WTC11 (cell line): Measurements from ENCODE around the gene NCK1. TPM values are rescaled to one million over a fixed set of nuclear protein-coding genes. Genes with fewer than 3 reads are reported as not detected.

Experiments
- ATAC-seq: fragments of 200-7000 bp; cut with Tn5 transposase; 2 replicates; pipeline ENCODE4 v1.10.0; 2021; ENCODE audit warnings: mild to moderate bottlenecking, moderate library complexity
- CTCF ChIA-PET: fragments of 300-600 bp; sonication (Branson Sonifier 250); formaldehyde crosslinking; loops from one replicate; lab custom pipeline; 2021; ENCODE audit warnings: antibody characterized with exemption; lab: Charles Lee
- POLR2A ChIA-PET: fragments of 350-600 bp; sonication (Branson Sonifier 250); formaldehyde crosslinking; loops from one replicate; lab custom pipeline; 2021; ENCODE audit warnings: antibody characterized with exemption; lab: Charles Lee
- DNase-seq: peaks from one replicate; pipeline ENCODE4 v3.0.0; 2021; ENCODE audit warnings: low spot score
- H3K27ac Mint-ChIP-seq: 2 replicates; pipeline ENCODE4 v1.8.0; 2021; ENCODE audit warnings: mixed read lengths
- H3K27me3 Mint-ChIP-seq: 2 replicates; pipeline ENCODE4 v1.8.0; 2021; ENCODE audit warnings: low read depth, mild to moderate bottlenecking, moderate library complexity, mixed read lengths
- H3K36me3 Mint-ChIP-seq: 2 replicates; pipeline ENCODE4 v1.8.0; 2021; ENCODE audit warnings: mixed read lengths
- H3K4me1 Mint-ChIP-seq: 2 replicates; pipeline ENCODE4 v1.8.0; 2022; ENCODE audit warnings: mixed read lengths
- H3K4me3 Mint-ChIP-seq: 2 replicates; pipeline ENCODE4 v1.8.0; 2021; ENCODE audit warnings: mild to moderate bottlenecking, moderate library complexity, mixed read lengths
- H3K9me3 Mint-ChIP-seq: 2 replicates; pipeline ENCODE4 v1.8.0; 2021; ENCODE audit warnings: mixed read lengths
- ATF1 ChIP-seq: sonication (generic); formaldehyde crosslinking; IDR thresholded peaks from 2 replicates; pipeline ENCODE4 v1.8.1; 2023; ENCODE audit warnings: mild to moderate bottlenecking, moderate library complexity, missing genetic modification reagents
- GABPB1 ChIP-seq: sonication (generic); formaldehyde crosslinking; IDR thresholded peaks from 2 replicates; pipeline ENCODE4 v1.8.1; 2023; ENCODE audit warnings: mild to moderate bottlenecking, missing genetic modification reagents
- GTF2I ChIP-seq: fragments of 250-450 bp; sonication (Bioruptor Pico); conservative IDR thresholded peaks from 2 replicates; pipeline ENCODE4 v1.4.0; 2021; ENCODE audit warnings: mild to moderate bottlenecking
- RORB ChIP-seq: fragments of 250-450 bp; sonication (Bioruptor Pico); IDR thresholded peaks from 2 replicates; pipeline ENCODE4 v1.9.0; 2021; ENCODE audit warnings: mild to moderate bottlenecking
- TEAD1 ChIP-seq: sonication (generic); formaldehyde crosslinking; IDR thresholded peaks from 2 replicates; pipeline ENCODE4 v1.8.0; 2022; ENCODE audit warnings: mild to moderate bottlenecking, missing genetic modification reagents
- TEAD4 ChIP-seq: sonication (generic); formaldehyde crosslinking; IDR thresholded peaks from 2 replicates; pipeline ENCODE4 v1.8.0; 2022; ENCODE audit warnings: mild to moderate bottlenecking, missing genetic modification reagents
- ZNF317 ChIP-seq: sonication (generic); formaldehyde crosslinking; IDR thresholded peaks from 2 replicates; pipeline ENCODE4 v1.8.1; 2023; ENCODE audit warnings: low read depth, mild to moderate bottlenecking, moderate library complexity, missing genetic modification reagents, borderline replicate concordance
- ZNF671 ChIP-seq: fragments of 250-450 bp; sonication (Bioruptor Pico); IDR thresholded peaks from 2 replicates; pipeline ENCODE4 v1.8.0; 2021; ENCODE audit warnings: mild to moderate bottlenecking
- total RNA-seq: library from RNA; stranded (reverse); gene quantifications from 3 replicates; pipeline ENCODE4 v1.2.3, GENCODE V29; 2021
- TF ChIP-seq, protein P1 (sequence below): sonication (generic); formaldehyde crosslinking; IDR thresholded peaks from 2 replicates; pipeline ENCODE4 v1.8.0; 2023; ENCODE audit warnings: mild to moderate bottlenecking, missing genetic modification reagents
- TF ChIP-seq, protein P2 (sequence below): sonication (generic); formaldehyde crosslinking; IDR thresholded peaks from 2 replicates; pipeline ENCODE4 v1.8.1; 2022; ENCODE audit warnings: mild to moderate bottlenecking, missing genetic modification reagents, moderate library complexity, borderline replicate concordance
- TF ChIP-seq, protein P3 (sequence below): sonication (generic); formaldehyde crosslinking; IDR thresholded peaks from 2 replicates; pipeline ENCODE4 v1.8.1; 2023; ENCODE audit warnings: mild to moderate bottlenecking, missing genetic modification reagents, moderate library complexity
- TF ChIP-seq, protein P4 (sequence below): sonication (generic); formaldehyde crosslinking; IDR thresholded peaks from 2 replicates; pipeline ENCODE4 v1.8.0; 2022; ENCODE audit warnings: missing genetic modification reagents

The NCK1 gene
- total RNA-seq, 1 experiment from 2014 or later, result 28.9 TPM

DNA sequence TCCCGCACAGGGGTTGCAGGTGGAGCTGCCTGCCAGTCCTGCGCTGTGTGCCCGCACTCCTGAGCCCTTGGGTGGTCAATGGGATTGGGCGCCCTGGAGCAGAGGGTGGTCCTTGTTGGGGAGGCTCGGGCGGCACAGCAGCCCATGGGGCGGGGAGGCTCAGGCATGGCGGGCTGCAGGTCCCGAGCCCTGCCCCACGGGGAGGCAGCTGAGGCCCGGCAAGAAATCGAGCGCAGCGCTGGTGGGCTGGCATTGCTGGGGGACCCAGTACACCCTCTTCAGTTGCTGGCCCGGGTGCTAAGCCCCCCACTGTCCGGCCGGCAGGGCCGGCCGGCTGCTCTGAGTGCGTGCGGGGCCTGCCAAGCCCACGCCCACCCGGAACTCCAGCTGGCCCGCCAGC, 27.9 kb downstream of the NCK1 start:
- TF ChIP-seq, protein P1, sequence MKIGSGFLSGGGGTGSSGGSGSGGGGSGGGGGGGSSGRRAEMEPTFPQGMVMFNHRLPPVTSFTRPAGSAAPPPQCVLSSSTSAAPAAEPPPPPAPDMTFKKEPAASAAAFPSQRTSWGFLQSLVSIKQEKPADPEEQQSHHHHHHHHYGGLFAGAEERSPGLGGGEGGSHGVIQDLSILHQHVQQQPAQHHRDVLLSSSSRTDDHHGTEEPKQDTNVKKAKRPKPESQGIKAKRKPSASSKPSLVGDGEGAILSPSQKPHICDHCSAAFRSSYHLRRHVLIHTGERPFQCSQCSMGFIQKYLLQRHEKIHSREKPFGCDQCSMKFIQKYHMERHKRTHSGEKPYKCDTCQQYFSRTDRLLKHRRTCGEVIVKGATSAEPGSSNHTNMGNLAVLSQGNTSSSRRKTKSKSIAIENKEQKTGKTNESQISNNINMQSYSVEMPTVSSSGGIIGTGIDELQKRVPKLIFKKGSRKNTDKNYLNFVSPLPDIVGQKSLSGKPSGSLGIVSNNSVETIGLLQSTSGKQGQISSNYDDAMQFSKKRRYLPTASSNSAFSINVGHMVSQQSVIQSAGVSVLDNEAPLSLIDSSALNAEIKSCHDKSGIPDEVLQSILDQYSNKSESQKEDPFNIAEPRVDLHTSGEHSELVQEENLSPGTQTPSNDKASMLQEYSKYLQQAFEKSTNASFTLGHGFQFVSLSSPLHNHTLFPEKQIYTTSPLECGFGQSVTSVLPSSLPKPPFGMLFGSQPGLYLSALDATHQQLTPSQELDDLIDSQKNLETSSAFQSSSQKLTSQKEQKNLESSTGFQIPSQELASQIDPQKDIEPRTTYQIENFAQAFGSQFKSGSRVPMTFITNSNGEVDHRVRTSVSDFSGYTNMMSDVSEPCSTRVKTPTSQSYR (CRISPR knock-in tag), result no peak
- TF ChIP-seq ZNF317 (CRISPR knock-in tag), result no peak
- TF ChIP-seq, protein P2, sequence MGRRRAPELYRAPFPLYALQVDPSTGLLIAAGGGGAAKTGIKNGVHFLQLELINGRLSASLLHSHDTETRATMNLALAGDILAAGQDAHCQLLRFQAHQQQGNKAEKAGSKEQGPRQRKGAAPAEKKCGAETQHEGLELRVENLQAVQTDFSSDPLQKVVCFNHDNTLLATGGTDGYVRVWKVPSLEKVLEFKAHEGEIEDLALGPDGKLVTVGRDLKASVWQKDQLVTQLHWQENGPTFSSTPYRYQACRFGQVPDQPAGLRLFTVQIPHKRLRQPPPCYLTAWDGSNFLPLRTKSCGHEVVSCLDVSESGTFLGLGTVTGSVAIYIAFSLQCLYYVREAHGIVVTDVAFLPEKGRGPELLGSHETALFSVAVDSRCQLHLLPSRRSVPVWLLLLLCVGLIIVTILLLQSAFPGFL (CRISPR knock-in tag), result no peak
- no peak for TF ChIP-seq GTF2I (CRISPR knock-in tag)
- TF ChIP-seq TEAD4 (CRISPR knock-in tag), result no peak
- TF ChIP-seq, protein P3, sequence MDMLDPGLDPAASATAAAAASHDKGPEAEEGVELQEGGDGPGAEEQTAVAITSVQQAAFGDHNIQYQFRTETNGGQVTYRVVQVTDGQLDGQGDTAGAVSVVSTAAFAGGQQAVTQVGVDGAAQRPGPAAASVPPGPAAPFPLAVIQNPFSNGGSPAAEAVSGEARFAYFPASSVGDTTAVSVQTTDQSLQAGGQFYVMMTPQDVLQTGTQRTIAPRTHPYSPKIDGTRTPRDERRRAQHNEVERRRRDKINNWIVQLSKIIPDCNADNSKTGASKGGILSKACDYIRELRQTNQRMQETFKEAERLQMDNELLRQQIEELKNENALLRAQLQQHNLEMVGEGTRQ (CRISPR knock-in tag), result no peak
- TF ChIP-seq TEAD1, result no peak
- TF ChIP-seq ZNF671, result no peak
- no peak for TF ChIP-seq RORB (CRISPR knock-in tag)
- TF ChIP-seq, all 79 proteins: peak for 0
- no peak for ATAC-seq
- no peak overlapping the region for H3K4me3 Mint-ChIP-seq
- ChIA-PET CTCF (no interaction called here), POLR2A (no interaction called here)
- H3K27me3 Mint-ChIP-seq, result no peaks in the 10 kb centered on the region
- peaks cover 17% of the 10 kb centered on the region for H3K9me3 Mint-ChIP-seq
- peaks cover 22% of the 10 kb centered on the region for H3K4me1 Mint-ChIP-seq
- no peak for DNase-seq
- H3K36me3 Mint-ChIP-seq, result peaks cover 26% of the 10 kb centered on the region
- H3K27ac Mint-ChIP-seq, result no peak overlapping the region

DNA sequence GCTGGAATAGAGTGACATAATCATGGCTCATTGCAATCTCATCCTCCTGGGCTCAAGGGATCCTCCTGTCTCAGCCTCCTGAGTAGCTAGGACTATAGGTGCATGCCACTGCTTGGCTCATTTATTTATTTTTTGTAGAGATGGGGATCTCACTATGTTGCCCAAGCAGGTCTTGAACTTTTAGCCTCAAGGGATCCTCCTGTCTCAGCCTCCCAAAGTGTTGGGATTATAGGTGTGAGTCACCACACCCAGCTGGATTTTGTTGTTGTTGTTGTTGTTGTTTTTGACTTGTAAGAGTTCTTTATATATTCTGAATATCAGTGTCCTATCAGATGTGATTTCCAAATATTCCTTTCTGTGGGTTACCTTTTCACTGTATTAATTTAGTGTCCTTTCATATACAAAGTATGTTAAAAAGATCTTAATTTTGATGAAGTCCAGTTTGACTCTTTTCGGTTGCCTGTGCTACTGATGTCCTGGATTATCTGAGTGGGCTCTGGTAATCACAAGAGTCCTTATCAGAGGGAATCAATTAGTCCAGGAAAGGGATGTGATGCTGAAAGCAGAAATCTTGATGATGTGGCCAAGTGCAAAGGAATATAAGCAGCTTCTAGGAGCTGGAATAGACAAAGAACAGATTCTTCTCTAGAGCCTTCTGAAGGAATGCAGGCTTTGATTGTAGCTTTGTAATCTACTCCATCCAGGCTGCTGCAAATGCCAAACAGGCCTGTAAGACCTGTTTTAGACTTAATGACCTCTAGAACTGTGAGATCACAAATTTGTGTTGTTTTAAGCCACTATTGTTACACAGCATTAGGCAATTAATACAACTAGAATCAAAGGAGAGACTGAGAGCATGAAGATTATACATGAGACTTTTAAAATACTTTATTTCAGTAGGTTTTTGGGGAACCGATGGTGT, 30.2 kb downstream of the NCK1 start:
- Mint-ChIP-seq H3K4me1 (peaks cover 27% of the 10 kb centered on the region), H3K27ac (peak overlapping the region; percentile 54; the same call in 1 of the 2 replicates), H3K27me3 (no peaks in the 10 kb centered on the region), H3K36me3 (peaks cover 26% of the 10 kb centered on the region), H3K4me3 (no peak overlapping the region), H3K9me3 (peaks cover 17% of the 10 kb centered on the region)
- TF ChIP-seq GABPB1 (CRISPR knock-in tag) (no peak), ATF1 (CRISPR knock-in tag) (no peak)
- TF ChIP-seq, protein P4, sequence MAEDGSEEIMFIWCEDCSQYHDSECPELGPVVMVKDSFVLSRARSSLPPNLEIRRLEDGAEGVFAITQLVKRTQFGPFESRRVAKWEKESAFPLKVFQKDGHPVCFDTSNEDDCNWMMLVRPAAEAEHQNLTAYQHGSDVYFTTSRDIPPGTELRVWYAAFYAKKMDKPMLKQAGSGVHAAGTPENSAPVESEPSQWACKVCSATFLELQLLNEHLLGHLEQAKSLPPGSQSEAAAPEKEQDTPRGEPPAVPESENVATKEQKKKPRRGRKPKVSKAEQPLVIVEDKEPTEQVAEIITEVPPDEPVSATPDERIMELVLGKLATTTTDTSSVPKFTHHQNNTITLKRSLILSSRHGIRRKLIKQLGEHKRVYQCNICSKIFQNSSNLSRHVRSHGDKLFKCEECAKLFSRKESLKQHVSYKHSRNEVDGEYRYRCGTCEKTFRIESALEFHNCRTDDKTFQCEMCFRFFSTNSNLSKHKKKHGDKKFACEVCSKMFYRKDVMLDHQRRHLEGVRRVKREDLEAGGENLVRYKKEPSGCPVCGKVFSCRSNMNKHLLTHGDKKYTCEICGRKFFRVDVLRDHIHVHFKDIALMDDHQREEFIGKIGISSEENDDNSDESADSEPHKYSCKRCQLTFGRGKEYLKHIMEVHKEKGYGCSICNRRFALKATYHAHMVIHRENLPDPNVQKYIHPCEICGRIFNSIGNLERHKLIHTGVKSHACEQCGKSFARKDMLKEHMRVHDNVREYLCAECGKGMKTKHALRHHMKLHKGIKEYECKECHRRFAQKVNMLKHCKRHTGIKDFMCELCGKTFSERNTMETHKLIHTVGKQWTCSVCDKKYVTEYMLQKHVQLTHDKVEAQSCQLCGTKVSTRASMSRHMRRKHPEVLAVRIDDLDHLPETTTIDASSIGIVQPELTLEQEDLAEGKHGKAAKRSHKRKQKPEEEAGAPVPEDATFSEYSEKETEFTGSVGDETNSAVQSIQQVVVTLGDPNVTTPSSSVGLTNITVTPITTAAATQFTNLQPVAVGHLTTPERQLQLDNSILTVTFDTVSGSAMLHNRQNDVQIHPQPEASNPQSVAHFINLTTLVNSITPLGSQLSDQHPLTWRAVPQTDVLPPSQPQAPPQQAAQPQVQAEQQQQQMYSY (CRISPR knock-in tag), result no peak
- DNase-seq (no peak), ATAC-seq (no peak)
- ChIA-PET POLR2A (no interaction called here), CTCF (interaction anchor here (0.6 kb wide), 1 partner anchor 21 kb away, joined by 3 read pairs; no protein-coding TSS in a partner anchor)
